HFF-Myc (cell line): ENCODE data around the gene CLSTN1.
"Not testable (repeated sequence)": the region's sequence is repeated elsewhere in the genome, so short reads cannot be mapped to it uniquely, and the experiment has no call there.

Experiments
- DNase-seq: peaks from one replicate; pipeline ENCODE4 v3.0.0-alpha.2; 2011; ENCODE audit warnings: low read depth; ENCODE audit errors: extremely low read depth
- H3K4me3 ChIP-seq: replicated peaks from 2 replicates; pipeline ENCODE4 v1.5.1; 2011; ENCODE audit warnings: low read depth, mild to moderate bottlenecking, control low read depth, low read length
- TF ChIP-seq, protein P1 (sequence below): IDR thresholded peaks from 2 replicates; pipeline ENCODE4 v1.5.1; 2012; ENCODE audit warnings: mild to moderate bottlenecking, low read depth, low read length, control low read depth; ENCODE audit errors: missing control alignments

The CLSTN1 gene

DNA sequence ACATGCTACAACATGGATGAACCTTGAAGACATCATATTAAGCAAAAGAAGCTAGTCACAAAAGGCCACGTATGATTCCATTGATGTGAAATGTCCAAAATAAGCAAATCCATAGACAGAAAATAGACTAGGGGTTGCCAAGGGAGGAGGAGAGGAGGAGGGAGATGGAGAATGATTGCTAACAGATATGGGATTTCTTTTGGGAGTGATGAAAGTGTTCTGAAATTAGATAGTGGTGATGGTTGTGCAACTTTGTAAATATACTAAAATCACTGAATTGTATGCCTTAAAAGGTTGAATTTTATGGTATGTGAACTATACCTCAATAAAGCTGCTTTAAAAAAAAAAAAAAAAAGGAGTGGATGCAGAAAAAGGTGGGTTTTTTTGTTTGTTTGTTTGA is 7.6 kb downstream of the CLSTN1 start:
- TF ChIP-seq, protein P1, sequence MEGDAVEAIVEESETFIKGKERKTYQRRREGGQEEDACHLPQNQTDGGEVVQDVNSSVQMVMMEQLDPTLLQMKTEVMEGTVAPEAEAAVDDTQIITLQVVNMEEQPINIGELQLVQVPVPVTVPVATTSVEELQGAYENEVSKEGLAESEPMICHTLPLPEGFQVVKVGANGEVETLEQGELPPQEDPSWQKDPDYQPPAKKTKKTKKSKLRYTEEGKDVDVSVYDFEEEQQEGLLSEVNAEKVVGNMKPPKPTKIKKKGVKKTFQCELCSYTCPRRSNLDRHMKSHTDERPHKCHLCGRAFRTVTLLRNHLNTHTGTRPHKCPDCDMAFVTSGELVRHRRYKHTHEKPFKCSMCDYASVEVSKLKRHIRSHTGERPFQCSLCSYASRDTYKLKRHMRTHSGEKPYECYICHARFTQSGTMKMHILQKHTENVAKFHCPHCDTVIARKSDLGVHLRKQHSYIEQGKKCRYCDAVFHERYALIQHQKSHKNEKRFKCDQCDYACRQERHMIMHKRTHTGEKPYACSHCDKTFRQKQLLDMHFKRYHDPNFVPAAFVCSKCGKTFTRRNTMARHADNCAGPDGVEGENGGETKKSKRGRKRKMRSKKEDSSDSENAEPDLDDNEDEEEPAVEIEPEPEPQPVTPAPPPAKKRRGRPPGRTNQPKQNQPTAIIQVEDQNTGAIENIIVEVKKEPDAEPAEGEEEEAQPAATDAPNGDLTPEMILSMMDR = no peak
- DNase-seq = no peak
- H3K4me3 ChIP-seq = no peak overlapping the region

DNA sequence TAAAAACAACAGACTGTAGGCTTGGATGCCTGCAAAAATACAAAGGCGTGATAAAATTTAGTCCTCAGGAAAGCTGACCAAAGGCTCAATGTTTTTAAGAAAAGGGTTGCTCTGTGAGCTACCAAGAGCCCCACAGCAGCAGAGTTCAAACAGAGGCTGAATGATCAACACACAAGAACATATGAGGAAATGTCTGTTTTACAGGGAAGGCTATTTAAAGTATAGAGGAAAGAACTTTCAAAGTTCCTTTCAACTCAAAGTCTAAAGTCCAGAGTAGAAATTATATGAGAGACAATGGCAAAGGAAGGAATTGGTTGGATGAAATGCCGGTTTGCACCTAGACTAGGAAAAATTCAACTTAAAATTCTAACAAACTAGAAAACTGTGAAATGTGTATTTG is 8.6 kb downstream of the CLSTN1 start:
- TF ChIP-seq, protein P1 = no peak
- no peak for DNase-seq
- H3K4me3 ChIP-seq = no peak overlapping the region

DNA sequence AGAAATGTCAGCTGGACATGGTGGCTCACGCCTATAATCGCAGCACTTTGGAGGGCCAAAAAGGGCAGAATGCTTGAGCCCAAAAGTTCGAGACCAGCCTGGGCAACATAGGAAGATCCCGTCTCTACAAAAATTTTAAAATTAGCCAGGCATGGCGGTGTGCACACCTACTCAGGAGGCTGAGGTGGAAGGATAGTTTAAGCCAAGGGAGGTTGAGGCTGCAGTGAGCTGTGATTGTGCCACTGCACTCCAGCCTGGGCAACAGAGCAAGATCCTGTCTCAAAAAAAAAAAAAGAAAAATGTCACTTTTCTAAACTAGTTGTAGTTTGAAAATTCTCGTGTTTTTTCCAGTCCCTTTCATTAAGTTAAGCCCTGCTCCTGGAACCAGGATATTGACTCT is 9.1 kb downstream of the CLSTN1 start:
- H3K4me3 ChIP-seq = no peak overlapping the region
- no peak for DNase-seq
- TF ChIP-seq, protein P1 = no peak

DNA sequence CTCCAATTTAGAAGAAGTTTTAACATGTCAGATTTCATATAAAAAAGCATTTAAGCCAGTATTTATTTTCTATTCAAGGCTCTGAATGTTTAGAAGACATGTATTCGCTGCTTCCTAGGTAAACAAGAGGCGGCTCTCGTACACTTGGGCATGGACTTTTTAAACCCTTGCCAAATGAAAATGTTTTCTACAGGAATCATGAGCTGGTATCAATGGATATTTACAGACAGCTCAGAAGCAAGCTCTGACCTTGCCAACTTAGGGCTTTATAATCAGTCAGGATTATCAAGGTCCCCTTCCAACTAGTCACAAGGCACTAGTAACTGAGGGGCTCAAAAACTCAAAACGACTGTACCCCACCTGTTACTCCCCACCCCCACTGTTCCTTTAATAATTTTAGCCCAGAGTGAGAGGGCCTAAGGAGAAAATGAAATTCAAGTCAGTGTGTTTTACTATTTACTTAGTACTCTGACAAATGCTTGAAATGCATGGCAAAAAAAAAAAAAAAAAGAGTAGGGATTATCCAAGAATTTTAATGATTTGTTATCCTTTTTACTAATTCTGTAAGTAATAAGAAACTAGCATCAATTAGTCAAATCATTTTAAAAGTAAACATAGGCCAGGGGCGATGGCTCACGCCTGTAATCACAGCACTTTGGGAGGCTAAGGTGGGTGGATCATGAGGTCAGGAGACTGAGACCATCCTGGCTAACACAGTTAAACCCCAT is 12.4 kb downstream of the CLSTN1 start:
- no peak overlapping the region for H3K4me3 ChIP-seq
- DNase-seq = no peak
- TF ChIP-seq, protein P1 = no peak

DNA sequence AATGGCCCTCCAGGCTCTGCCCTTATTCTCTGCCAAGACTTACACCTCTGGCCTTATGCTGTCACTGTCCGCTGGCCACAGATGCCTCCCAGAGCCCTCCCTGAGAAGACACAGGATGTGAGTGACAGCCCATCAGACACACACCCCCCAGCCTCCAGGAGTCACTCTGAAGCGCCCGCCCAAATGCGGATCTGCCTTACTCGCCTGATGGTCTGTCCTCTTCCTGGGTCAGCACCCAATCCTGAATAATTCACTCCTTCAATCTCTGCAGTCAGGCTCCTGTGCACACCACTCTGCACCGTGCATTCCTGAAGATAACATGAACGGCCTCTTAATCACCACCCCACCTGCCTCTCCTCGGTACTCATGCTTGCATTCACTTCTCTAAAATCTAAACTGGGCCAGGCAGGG is 14.7 kb downstream of the CLSTN1 start:
- no peak for DNase-seq
- TF ChIP-seq, protein P1 = no peak
- H3K4me3 ChIP-seq = no peak overlapping the region

DNA sequence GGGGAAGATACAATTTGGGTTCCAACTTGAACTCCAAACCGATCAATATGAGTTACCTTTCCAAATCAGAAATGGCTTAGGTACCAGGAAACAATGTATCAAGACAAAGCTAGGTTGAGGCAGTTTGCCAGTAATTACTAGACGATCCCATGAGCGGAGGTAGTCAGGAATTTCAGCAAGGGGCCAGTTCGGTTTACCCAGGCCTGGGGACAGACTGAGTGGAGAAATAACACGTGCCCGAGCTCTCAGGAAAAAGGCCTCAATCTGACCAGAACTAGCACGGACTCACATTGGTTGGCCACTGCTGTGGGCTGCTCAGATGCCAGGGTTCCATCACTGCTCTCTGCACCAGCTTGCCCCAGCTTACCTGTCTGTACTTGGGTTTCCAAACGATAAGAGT is 15.3 kb downstream of the CLSTN1 start:
- TF ChIP-seq, protein P1 = no peak
- H3K4me3 ChIP-seq = no peak overlapping the region
- no peak for DNase-seq

DNA sequence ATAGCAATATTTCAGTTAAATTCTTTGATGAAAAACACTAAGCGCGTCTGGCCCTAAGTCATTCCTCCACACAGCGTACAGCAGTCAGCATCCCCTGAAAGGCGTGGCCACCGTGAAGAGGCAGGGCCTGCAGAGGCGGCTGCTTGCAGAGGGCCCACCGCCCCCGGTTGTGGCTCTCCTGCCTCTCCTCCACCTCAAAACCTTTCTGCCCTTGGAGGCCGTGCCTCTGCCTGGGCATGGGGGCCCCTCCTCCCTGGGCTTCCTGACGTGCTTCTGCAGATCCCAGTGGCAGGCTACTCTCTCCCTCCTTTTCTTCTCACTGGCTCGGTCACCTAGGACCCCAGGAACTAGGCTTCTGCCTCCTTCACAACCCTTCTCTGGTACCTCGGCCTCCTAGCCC is 16.2 kb downstream of the CLSTN1 start:
- DNase-seq = no peak
- TF ChIP-seq, protein P1 = no peak
- H3K4me3 ChIP-seq = no peak overlapping the region

DNA sequence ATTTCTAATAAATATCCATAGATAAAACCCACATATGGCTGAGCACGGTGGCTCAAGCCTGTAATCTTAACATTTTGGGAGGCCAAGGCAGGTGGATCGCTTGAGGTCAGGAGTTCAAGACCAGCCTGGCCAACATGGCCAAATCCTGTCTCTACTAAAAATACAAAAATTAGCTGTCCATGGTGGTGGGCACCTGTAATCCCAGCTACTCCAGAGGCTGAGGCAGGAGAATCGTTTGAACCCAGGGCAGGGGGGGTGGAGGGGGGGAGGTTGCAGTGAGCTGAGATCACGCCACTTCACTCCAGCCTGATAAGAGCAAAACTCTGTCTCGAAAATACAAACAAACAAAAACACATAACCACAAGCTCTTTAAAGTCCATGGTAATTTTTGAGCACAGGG is 17.8 kb downstream of the CLSTN1 start:
- not testable (repeated sequence) for DNase-seq, H3K4me3 ChIP-seq
